ENCODE measurements around the gene ANO2. TPM values are rescaled to one million over a fixed set of nuclear protein-coding genes. Genes with fewer than 3 reads are reported as not detected.

ANO2 gene
- total and polyA plus RNA-seq, 2 experiments from 2014 or later = 2.3 to 4.6 TPM

- ATAC-seq (no peak), DNase-seq (ENCODE audit: low spot score) (no peak)
- peaks cover 8% of the 10 kb centered on the region for H3K9me2 ChIP-seq (ENCODE audit: insufficient read depth)
- no peak overlapping the region for H3K4me2 ChIP-seq
- peaks cover 5% of the 10 kb centered on the region for H3K27me3 Mint-ChIP-seq (ENCODE audit: insufficient read depth, low read depth, poor library complexity)
- H3K4me1 Mint-ChIP-seq = peaks cover 10% of the 10 kb centered on the region
- no peaks in the 10 kb centered on the region for H3K79me2 ChIP-seq (replicated peaks; ENCODE audit: insufficient read depth)
- no peaks in the 10 kb centered on the region for H4K20me1 ChIP-seq (replicated peaks; ENCODE audit: insufficient read depth)
- no peaks in the 10 kb centered on the region for H3K4me1 ChIP-seq (ENCODE audit: insufficient read depth)
- no peak overlapping the region for H3K27ac Mint-ChIP-seq
- TF ChIP-seq POLR2AphosphoS5 (IDR thresholded peaks at IDR 0.05; ENCODE audit: low read depth) = no peak
- TF ChIP-seq EZH2 (IDR thresholded peaks at IDR 0.05; ENCODE audit: low read depth, unreplicated experiment) = no peak
- no peak for TF ChIP-seq ZNF462 (CRISPR knock-in tag; IDR thresholded peaks at IDR 0.05)
- TF ChIP-seq ZNF331 (CRISPR knock-in tag; IDR thresholded peaks at IDR 0.05; ENCODE audit: low read depth) = no peak
- no peak for TF ChIP-seq REST (IDR thresholded peaks at IDR 0.05; ENCODE audit: unreplicated experiment)
- no peak for TF ChIP-seq CTCF (conservative IDR thresholded peaks at IDR 0.05; ENCODE audit: low read depth in 2 of 2)
- no peak for TF ChIP-seq EZH2phosphoT487 (IDR thresholded peaks at IDR 0.05; ENCODE audit: unreplicated experiment)
- TF ChIP-seq NANOG (IDR thresholded peaks at IDR 0.05; ENCODE audit: borderline replicate concordance) = no peak
- TF ChIP-seq STAT1 (IDR thresholded peaks at IDR 0.05; ENCODE audit: unreplicated experiment) = no peak
- TF ChIP-seq ZNF114 (CRISPR knock-in tag; IDR thresholded peaks at IDR 0.05) = no peak
- no peak for TF ChIP-seq ETS1 (IDR thresholded peaks at IDR 0.05)
- no peak for TF ChIP-seq JUNB (IDR thresholded peaks at IDR 0.05; ENCODE audit: unreplicated experiment)
- no peak for TF ChIP-seq CREB1 (CRISPR knock-in tag; IDR thresholded peaks at IDR 0.05; ENCODE audit: low read depth)
- H3K36me3 ChIP-seq (ENCODE audit: insufficient read depth) = no peaks in the 10 kb centered on the region
- no peaks in the 10 kb centered on the region for H3K36me3 Mint-ChIP-seq (ENCODE audit: low read depth)
- H3K4me3 Mint-ChIP-seq = no peak overlapping the region
- H3K9me3 Mint-ChIP-seq = no peaks in the 10 kb centered on the region
- H3F3A ChIP-seq (replicated peaks; ENCODE audit: low read depth) = no peaks in the 10 kb centered on the region
- no peaks in the 10 kb centered on the region for H3K27me3 ChIP-seq (ENCODE audit: insufficient read depth)
- H3K4me3 ChIP-seq = no peak overlapping the region
- H3K27ac ChIP-seq (ENCODE audit: low read depth) = no peak overlapping the region
- no peak overlapping the region for H2AFZ ChIP-seq
These were observed 80.1 kb downstream of the ANO2 start for GRCh38 chr12:5864972-5865371.

Measured in GM23338 (cell line).